Measurements from ENCODE around the gene MTARC1.

Gene MTARC1

GRCh38 chr1:220772846-220773245, 13.9 kb upstream of the MTARC1 start:
- no peak for DNase-seq

- no peak for DNase-seq
Measured at GRCh38 chr1:220775240-220775853, 11.4 kb upstream of the MTARC1 start.

- DNase-seq, result no peak
Measured at GRCh38 chr1:220776254-220776653, 10.5 kb upstream of the MTARC1 start.

- DNase-seq, result peak; percentile 72
Measured at GRCh38 chr1:220776720-220777326, 9.9 kb upstream of the MTARC1 start.

- DNase-seq, result no peak
Measured at GRCh38 chr1:220783453-220783852, 3.3 kb upstream of the MTARC1 start.

GRCh38 chr1:220784751-220785150, 2.0 kb upstream of the MTARC1 start:
- DNase-seq, result no peak

- DNase-seq, result no peak
Measured at GRCh38 chr1:220785166-220786056, 1.3 kb upstream of the MTARC1 start.

GRCh38 chr1:220786057-220786336, 716 bp upstream of the MTARC1 start:
- DNase-seq, result peak; percentile 48

GRCh38 chr1:220787069-220787619, 431 bp downstream of the MTARC1 start:
- DNase-seq, result peak; percentile 60

- no peak for DNase-seq
Measured at GRCh38 chr1:220788900-220789299, 2.2 kb downstream of the MTARC1 start.

GRCh38 chr1:220789532-220790147, 2.9 kb downstream of the MTARC1 start:
- DNase-seq, result no peak

- DNase-seq, result no peak
Measured at GRCh38 chr1:220791285-220791684, 4.6 kb downstream of the MTARC1 start.

GRCh38 chr1:220791956-220792355, 5.2 kb downstream of the MTARC1 start:
- DNase-seq, result no peak

GRCh38 chr1:220796530-220796929, 9.8 kb downstream of the MTARC1 start:
- no peak for DNase-seq

- DNase-seq, result no peak
Measured at GRCh38 chr1:220797044-220797443, 10.3 kb downstream of the MTARC1 start.

GRCh38 chr1:220797553-220797952, 10.8 kb downstream of the MTARC1 start:
- no peak for DNase-seq

GRCh38 chr1:220798338-220798737, 11.6 kb downstream of the MTARC1 start:
- DNase-seq, result no peak

- no peak for DNase-seq
Measured at GRCh38 chr1:220800262-220800661, 13.5 kb downstream of the MTARC1 start.

- peak; percentile 31 for DNase-seq
Measured at GRCh38 chr1:220803401-220804201, 16.9 kb downstream of the MTARC1 start.

- no peak for DNase-seq
Measured at GRCh38 chr1:220804202-220804586, 17.5 kb downstream of the MTARC1 start.

- no peak for DNase-seq
Measured at GRCh38 chr1:220806408-220806807, 19.7 kb downstream of the MTARC1 start.

GRCh38 chr1:220807726-220808125, 21.0 kb downstream of the MTARC1 start:
- no peak for DNase-seq

All from NCI-H510A treated with DMSO at 0.1 percent for 48 hours (cell line).